Heart left ventricle (tissue), 13 donors: ENCODE results near the gene MRPL38.

Experiments used
- CTCF ChIP-seq, 12 donors: fragments of 200-600 bp; sonication (generic) in 4 of 12; IDR thresholded peaks; one replicate each; pipeline versions ENCODE4 v1.5.0 to v1.8.0; 2018 to 2022; ENCODE audit warnings: antibody characterized with exemption in 12 of 12, mild to moderate bottlenecking in 5 of 12
- POLR2A ChIP-seq, 2 donors: fragments of 450-650 bp; IDR thresholded peaks; one replicate each; pipeline ENCODE4 v1.6.1; 2017; ENCODE audit warnings: antibody characterized with exemption in 2 of 2, mild to moderate bottlenecking in 2 of 2, moderate library complexity in 2 of 2
- donor health status: ischemic (EF 13 %, LVEDD 7.1; RV severe dilation, severe dysfunction).
- donor health status: DM: no; HTN: yes; CAD: no.
- donor health status: DM: no; HTN: no; CAD: no.
- donor health status: ischemic (EF 25% LVEDD 6.9; RV normal size, moderate dysfunction).
- donor health status: ischemic (EF 25% LVEDD 5.7; RV mildly dilated, moderate dysfunction).
- donor health status: ischemic (EF 35%, LVEDD 5.7; RV mildly dilated, moderate dysfunction).
- donor health status: nonischemic (EF 11% LVEDD 7.7; RV severe dilation, severe dysfunction).
- donor health status: DM: yes; HTN: yes; CAD: no.
- donor health status: PGD.
- donor health status: ischemic (EF 29% LVEDD 5.4; RV normal size, mild dysfunction).
- donor health status: nonischemic (EF 23%, LVEDD 6.1; RV moderate dilation, normal function).

- no peak for TF ChIP-seq POLR2A (IDR thresholded peaks at IDR 0.05)
- TF ChIP-seq CTCF (IDR thresholded peaks at IDR 0.05), result no peak
Measured at GRCh38 chr17:75899767-75900468, 4.8 kb downstream of the MRPL38 start.
